GM18517 (cell line): Measurements from ENCODE around the gene ACAD10.
"Not testable (repeated sequence)": the region's sequence is repeated elsewhere in the genome, so short reads cannot be mapped to it uniquely, and the experiment has no call there.

Experiments used
- ATAC-seq: cut with Tn5 transposase; IDR thresholded peaks from one replicate; pipeline ENCODE4 v1.9.1; 2021; ENCODE audit warnings: mild to moderate bottlenecking, moderate library complexity; ENCODE audit not compliant: unreplicated experiment

Gene ACAD10

GRCh38 chr12:111748151-111748672, 62.4 kb downstream of the ACAD10 start:
- ATAC-seq = no peak

DNA sequence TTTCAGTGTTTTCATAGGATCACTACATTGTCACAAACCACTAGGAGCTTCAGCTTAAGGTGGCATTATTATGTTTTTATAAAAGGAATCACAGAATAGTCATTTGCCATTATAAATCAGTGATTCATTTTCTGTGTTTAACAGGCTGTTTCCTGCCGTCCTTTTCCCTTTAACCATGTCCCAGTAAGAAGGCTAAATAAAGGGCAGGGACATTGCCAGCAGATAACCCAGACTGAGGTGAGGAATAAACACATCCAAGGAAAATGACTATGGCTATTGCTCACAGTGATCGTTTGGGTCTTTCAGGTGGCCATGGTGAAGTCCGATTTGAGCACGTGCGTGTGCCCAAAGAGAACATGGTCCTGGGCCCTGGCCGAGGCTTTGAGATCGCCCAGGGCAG, 63.0 kb downstream of the ACAD10 start:
- no peak for ATAC-seq

- ATAC-seq = no peak
These were observed 63.5 kb downstream of the ACAD10 start for GRCh38 chr12:111749391-111749790.

DNA sequence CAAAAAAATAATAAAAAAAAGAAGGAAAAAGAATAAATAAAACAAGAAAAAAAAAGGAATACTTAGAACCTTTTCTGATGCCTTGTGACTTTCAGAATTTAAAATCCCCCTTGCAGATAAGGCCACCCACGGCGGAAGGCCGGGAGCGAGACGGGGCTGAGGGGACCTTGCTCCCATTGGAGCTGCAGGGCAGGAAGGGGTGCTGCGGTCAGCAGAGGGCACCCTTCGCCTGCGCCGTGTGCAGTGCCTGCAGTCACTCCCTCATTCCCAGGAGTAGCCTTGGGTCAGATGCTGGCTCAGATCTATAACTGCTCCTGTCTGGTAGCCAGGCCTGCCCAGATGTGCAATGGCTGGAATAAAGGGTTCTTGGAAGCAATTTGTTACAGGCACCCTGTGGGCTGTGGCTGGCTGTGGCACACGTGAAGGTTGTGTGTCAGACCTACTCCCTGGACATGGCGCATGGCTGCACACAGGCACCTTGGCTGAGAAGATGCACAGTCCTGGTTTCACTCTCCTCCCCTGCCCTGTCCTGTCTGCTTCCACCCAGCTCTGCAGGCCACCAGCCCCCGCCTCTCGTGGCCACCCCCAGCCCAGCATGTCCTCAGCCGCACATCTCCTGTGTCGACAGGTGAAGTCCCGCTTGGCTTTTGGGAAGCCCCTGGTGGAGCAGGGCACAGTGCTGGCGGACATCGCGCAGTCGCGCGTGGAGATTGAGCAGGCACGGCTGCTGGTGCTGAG, 67.5 kb downstream of the ACAD10 start:
- ATAC-seq = no peak

GRCh38 chr12:111754671-111755070, 68.8 kb downstream of the ACAD10 start:
- ATAC-seq = no peak

GRCh38 chr12:111756196-111756595, 70.3 kb downstream of the ACAD10 start:
- no peak for ATAC-seq

- ATAC-seq = no peak
These were observed 70.8 kb downstream of the ACAD10 start for GRCh38 chr12:111756681-111757080.

DNA sequence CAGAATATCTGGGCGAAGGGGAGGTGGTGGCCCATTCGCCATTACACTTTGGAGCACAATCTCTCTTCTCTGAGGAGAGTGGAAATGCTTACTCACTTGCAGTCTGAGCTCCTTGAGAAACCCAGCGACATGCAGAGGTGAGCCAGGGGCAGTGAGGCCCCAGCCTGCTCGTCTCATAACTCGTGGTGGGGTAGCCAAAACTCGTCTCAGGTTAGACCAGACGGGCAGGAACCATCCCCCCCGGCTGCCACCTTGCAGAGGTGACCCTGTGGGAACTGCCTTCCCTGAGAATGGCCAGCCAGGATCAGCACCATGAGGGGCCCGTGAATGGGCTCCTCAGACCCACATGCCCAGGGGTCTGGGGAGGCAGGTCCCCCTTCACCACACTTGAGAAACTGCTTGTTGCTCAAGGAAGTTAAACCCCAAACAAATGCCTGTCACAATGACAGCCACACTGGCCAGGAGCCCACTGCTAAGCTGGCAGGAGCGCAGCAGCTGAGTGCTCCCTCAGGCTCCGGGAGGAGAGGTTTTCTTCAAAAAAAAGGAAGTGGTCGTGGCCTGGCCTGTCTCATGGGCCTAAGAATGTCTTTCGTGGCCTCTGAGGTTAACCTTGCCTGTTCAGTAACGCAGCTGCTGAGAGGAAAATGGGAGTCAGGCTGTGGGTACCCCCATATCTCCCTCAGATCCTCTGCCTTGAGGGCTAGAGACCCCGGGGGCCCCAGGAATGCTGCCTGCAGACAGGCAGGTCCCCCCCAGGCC, 71.7 kb downstream of the ACAD10 start:
- no peak for ATAC-seq

DNA sequence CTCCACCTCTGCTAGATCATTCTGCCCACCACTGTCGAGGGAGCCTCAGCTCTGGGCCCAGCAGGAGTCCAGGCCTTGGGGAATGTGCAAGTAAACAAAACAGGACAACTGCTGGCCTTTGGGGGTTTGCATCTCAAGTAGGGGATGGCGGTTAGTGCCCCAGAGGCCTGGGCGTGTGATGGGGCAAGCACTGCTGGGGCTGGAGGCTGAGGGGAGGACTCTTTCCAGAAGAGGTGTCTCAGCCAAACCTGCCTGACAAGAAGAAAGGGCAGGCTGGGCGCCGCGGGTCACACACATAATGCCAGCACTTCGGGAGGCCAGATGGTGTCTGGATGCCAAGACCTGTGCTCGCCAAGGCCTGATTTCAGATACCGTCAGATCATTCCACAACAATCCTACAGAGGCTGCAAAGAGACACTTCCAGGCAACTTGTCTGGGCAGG, 72.3 kb downstream of the ACAD10 start:
- ATAC-seq = no peak

GRCh38 chr12:111759271-111759670, 73.4 kb downstream of the ACAD10 start:
- ATAC-seq = no peak

- no peak for ATAC-seq
These were observed 74.1 kb downstream of the ACAD10 start for GRCh38 chr12:111759991-111760390.

DNA sequence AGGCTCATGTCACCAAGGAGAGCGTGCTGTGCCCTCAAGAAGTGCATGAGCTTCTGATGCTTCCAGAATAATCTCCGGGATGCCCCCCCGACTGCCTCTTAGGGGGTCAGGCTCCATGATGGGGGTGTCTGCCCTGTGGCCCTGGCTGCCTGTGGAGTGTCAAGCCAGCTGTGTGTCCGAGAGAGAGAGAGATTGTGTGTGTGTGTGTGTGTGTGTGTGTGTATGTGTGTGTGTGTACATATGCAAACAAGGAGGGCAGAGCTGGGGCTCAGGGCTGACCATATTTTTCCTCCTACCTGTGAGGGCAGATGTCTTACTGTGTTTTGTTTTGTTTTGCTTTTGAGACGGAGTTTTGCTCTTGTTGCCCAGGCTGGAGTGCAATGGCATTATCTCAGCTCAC, 75.2 kb downstream of the ACAD10 start:
- peak; percentile 47 for ATAC-seq

GRCh38 chr12:111761706-111762105, 75.9 kb downstream of the ACAD10 start:
- ATAC-seq = peak; percentile 35

- ATAC-seq = not testable (repeated sequence)
These were observed 77.7 kb downstream of the ACAD10 start for GRCh38 chr12:111763552-111763951.

DNA sequence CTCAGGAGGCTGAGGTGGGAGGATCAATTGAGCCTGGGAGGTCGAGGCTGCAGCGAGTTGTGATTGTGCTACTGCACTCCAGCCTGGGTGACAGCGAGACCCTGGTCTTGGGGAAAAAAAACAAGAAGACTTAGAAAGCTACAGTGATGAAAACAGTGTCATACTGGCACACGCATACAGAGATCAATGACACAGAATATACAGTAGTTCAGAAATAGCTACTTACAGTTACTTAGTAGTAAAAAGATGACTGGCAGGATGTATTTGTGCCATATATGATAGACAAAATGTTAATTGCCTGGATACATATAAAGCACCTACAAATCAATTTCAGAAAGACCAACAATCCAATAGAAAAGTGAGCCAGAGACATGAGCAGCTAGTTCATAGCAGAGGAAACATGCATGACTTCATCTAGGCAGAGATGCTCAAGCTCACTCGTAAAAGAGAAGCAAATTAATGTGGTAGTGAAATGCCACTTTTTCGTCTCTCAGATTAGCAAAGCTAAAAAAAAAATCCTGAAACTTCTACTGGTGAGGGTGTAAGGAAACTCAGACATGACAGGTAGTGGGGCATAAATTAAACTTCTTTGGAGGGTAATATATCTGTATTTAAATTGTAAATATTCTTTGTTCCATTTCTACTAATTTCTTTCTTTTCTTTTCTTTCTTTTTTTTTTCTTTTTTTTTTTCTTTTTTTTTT, 78.4 kb downstream of the ACAD10 start:
- peak; percentile 42 for ATAC-seq

GRCh38 chr12:111766608-111767361, 80.9 kb downstream of the ACAD10 start, which contains the start of gene ALDH2:
Gene ALDH2, plus strand, starts transcription at chr12:111766933. Its CDS starts 50 bp downstream, at chr12:111766983.
- no peak for ATAC-seq

DNA sequence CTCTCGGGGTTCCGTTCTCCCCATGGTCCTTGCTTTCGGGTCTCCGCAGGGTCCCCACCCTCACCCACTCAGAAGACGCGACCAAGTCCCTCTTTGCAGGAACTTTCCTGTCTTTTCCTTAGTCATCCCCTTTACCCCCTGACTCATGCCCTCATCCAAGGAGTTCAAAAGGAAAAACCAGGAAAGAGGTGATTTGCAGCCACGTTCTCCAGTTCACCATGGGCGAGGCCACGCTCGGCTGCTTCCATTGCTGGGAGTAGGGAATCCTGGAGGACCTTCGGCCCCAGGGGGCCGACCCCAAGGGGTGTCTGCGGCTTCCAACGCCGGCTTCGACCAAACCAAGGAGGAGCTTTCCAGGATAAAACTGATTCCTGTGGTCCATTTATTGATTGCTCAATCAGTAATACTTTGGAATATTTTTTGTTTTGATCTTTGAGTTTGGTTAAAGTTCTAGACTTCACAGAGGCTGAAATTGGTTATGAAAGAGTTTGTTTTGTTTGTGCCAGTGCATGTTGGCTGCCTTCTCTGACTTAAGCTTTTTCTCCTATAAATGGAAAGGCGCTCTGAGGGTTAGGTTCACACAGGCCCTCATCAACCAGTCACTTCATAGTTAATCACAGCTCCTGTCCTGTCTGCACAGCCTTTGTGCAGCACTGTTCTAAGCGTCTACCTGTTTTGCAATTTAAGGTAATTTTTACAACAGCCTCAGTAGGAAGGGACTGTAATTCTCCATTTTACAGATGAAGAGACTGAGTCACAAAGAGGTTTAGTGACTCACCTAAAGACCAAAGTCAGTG, 81.7 kb downstream of the ACAD10 start:
- ATAC-seq = no peak

DNA sequence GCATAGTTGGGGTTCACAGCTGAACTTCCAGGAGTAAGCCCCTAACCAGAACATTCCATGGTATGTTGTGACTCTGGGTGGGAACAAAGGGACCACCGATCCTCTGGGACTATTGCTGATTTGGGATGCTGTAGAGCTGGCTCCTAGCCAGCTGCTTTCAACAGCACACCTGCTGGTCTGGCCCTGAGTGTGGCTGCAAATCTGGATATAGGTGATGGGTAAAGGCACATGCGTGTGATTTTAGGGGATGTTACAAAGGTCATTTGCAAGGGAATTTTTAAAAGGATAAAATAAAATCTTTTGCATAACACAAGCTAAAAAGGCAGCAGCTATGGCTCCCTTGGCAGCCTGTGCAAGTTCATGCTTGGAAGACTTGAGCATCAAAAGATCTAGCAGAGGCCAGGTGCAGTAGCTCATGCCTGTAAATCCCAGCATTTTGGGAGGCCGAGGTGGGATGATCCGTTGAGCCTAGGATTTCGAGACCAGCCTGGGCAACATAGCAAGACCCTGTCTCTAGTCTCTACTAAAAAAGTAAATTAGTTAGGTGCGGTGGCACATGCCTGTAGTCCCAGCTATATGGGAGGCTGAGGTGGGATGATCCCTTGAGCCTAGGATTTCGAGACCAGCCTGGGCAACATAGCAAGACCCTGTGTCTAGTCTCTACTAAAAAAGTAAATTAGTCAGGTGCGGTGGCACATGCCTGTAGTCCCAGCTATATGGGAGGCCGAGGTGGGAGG, 82.5 kb downstream of the ACAD10 start:
- ATAC-seq = no peak

DNA sequence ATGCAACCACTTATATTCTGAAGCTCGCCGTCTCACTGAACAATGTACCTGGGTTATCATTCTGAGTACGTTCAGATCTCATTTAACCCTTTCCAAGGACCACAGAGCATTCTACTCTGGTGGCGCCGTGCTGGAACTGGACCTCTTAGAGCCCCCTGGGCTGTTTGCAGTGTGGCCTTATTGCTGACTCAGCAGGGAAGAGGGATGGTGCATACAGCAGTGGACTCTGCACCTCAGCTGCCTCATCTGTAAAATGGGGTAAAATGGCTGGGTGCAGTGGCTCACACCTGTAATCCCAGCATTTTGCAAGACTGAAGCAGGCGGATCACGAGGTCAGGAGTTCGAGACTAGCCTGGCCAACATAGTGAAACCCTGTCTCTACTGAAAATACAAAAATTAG, 83.7 kb downstream of the ACAD10 start:
- no peak for ATAC-seq
